NCI-H345 (cell line): ENCODE measurements around the gene CENPC.

Source experiments
- DNase-seq: peaks from one replicate; lab custom pipeline; 2025; lab: John Stamatoyannopoulos, UW

The CENPC gene, protein sequence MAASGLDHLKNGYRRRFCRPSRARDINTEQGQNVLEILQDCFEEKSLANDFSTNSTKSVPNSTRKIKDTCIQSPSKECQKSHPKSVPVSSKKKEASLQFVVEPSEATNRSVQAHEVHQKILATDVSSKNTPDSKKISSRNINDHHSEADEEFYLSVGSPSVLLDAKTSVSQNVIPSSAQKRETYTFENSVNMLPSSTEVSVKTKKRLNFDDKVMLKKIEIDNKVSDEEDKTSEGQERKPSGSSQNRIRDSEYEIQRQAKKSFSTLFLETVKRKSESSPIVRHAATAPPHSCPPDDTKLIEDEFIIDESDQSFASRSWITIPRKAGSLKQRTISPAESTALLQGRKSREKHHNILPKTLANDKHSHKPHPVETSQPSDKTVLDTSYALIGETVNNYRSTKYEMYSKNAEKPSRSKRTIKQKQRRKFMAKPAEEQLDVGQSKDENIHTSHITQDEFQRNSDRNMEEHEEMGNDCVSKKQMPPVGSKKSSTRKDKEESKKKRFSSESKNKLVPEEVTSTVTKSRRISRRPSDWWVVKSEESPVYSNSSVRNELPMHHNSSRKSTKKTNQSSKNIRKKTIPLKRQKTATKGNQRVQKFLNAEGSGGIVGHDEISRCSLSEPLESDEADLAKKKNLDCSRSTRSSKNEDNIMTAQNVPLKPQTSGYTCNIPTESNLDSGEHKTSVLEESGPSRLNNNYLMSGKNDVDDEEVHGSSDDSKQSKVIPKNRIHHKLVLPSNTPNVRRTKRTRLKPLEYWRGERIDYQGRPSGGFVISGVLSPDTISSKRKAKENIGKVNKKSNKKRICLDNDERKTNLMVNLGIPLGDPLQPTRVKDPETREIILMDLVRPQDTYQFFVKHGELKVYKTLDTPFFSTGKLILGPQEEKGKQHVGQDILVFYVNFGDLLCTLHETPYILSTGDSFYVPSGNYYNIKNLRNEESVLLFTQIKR

GRCh38 chr4:67545199-67546003, at the start of gene CENPC:
CENPC (minus strand) TSS chr4:67545503; CDS start chr4:67545355, 148 bp downstream.
- DNase-seq, result peak; percentile 95

DNA sequence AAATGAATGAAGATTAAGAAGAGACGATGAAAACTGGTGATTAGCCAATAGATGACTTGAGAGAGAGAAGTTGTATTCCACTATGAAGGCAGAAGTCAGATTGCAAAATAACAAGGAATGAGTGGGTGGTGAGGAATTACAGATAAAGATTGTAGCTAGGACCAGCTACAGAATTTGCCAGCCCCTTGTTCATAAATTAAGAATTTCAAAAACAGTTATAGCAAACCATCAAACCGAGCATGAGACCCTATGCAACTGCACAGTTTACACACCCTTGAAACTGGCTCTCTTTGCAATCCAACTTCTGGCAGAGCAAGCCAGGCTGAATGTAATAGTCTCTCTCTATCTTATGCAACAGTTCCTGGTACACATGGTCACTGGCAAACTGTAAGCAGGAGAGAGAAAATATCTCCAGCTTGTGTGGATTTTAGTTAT, 48.5 kb upstream of the CENPC start:
- DNase-seq, result no peak

DNA sequence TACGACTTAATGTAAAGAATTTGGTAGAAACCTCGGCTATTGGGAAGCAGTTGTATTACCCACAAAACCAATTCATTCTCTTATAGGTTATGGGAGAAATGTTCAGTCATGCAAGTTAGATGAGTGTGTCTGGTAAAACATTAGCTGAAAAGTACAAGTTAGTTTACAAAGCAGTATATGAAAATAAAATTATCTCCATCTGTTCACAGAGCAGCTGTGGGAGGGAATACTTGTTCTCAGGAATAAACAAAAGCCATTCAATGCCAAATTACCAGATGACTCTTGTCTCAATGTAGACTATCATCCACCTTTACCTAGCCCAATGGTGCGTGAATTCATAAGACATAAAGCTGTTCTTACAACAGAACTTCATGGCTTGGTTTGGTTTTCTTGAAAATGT, 41.9 kb upstream of the CENPC start:
- no peak for DNase-seq

GRCh38 chr4:67584496-67584895, 39.2 kb upstream of the CENPC start:
- no peak for DNase-seq

DNA sequence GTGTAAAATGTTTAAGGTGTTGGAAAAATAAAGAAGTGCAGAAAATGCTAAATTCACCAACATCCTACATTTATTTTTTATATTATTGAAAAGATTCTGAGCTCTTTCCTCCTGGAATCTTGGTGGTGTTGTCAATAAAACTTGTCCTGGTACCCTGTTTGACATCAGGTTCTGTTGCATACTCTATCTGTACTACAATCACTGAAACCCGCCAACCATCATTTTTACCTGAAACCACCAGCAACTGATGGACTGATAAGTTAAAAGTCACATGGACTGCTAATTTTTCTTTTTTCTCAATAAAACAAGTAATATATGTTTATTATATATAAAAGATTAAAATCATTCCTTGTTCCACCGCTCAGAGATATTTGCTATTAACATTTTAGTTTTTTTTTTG, 36.6 kb upstream of the CENPC start:
- DNase-seq, result no peak

DNA sequence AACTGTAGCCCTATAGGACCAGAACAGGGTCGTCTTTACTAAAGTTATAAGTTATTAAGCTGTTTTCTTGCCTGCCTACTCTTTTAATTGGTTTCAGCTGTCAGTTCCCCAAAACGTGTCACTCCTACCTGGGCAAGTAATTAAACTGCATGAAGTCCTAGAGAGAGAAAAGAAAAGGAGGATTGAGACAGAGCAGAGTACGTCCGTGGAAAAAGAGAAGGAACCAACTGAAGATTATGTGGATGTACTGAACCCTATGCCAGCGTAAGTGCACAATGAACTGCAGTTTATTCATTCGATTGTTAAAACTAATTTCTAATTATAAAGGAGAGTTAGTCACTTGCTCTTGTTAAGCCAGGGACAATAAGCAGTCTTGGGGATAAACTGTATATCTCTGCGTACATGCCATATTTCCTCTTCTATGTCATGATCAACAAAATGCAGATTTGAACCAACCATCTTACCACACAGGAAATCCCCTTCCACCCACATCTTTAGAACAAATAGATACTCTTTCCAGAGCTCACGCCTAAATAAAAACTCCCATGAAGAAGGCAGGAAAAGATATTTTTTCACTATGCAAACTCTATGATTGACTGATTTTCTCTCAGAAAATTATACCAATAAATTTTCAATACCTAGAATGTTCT, 36.0 kb upstream of the CENPC start:
- no peak for DNase-seq

DNA sequence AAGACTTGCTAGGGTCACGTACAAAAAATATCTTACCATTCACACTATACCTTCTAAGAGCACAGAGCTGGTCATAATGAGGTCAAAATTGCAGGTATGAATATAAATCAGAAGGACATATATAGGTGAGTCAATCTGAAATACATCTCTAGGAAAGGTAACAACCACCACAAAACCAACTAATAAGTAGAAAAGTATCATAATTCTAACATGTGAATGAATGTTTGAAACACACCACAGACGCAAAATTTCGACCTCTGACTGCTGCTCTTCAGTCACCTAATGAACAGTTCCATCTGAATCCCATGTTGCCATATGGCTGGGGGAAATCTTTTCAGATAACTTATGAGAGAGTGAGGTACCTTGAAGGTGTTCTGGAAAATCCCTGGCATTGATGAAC, 35.3 kb upstream of the CENPC start:
- DNase-seq, result no peak

GRCh38 chr4:67576538-67576937, 31.2 kb upstream of the CENPC start:
- no peak for DNase-seq

- DNase-seq, result no peak
These were observed 30.8 kb upstream of the CENPC start for GRCh38 chr4:67576059-67576466.

DNA sequence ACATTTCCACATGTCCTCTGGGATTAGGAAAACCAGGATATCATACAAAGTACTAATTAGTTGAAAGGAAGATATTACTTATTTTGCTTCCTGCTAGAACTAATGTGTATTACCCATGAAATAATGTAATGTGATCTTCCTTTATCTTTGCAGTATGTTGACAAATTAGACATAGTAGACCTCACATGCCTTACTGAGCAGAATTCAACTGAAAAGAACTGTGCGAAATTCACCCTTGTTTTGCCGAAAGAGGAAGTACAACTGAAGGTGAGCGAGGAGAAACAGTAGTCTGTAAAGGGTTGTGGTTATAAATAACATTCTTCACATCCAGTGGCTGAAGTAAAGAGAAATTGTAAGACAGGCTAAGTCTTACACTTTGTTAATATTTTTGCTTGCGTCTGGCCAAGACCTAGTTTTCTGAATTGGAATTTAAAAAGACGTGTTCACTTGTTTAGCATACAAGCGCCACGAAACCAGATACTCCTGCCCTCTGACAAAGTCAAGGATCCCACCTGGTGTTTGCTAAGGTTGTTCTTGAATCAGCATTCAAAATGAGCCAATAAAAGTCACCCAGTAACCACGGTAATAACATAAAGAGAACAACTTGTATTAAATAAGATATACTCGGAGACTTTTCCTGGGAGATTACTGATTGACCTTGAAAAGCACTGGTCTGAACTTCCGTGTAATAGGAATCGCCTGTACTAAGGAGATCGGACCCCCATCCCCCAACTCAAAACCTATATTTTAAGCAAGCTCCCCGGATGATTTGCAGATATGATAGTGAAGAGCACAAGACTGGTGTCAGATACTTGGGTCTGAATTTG, 30.1 kb upstream of the CENPC start:
- DNase-seq, result no peak

- DNase-seq, result no peak
These were observed 27.9 kb upstream of the CENPC start for GRCh38 chr4:67573193-67573592.

- DNase-seq, result no peak
These were observed 26.7 kb upstream of the CENPC start for GRCh38 chr4:67571975-67572374.

DNA sequence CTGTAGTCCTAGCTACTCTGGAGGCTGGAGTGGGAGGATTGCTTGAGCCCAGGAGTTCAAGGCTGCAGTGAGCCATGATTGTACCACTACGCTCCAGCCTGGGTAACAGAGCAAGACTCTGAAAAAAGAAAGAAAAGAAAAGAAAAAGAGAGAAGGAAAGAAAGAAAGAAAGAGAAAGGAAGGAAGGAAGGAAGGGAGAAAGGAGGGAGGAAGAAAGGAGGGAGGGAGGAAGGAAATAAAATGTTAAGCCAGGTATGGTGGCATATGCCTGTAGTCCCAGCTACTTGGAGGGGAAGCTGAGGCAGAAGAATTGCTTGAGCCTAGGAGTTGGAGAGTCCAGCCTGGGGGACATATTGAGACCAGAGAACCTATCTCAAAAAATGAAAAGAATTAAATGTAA, 25.2 kb upstream of the CENPC start:
- no peak for DNase-seq

DNA sequence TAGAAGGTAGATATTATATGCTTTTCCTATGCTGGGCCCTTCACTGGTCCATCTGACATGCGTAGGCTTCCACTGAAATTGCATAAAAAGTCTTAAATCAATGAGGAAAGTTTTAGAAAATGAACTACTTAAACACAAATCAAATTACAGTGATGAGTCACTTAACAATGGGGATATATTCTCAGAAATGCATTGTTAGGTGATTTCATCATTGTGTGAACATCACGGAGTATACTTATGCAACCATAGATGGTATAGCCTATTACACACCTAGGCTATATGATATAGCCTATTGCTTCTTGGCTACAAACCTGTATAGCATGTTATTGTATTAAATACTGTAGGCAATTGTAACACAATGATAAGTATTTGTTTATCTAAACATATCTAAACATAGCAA, 23.5 kb upstream of the CENPC start:
- DNase-seq, result no peak

DNA sequence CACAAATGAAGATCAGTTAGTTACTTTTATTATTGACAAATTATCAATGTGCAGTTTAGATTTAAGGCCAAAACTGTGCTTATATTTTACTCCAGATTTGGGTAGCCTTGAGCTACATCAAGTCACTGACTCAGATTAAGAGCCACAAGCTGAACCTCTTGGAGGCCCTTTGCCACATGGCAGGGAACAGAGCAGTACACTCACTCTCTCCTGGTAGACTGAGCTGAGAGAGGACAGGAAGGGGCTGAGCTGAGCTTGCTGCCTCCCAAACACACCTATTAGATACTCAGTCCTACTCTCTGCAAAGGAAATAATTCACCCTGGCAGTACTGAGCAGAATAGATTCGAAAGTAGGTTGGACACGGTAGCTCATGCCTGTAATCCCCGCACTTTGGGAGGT, 21.0 kb upstream of the CENPC start:
- DNase-seq, result no peak

DNA sequence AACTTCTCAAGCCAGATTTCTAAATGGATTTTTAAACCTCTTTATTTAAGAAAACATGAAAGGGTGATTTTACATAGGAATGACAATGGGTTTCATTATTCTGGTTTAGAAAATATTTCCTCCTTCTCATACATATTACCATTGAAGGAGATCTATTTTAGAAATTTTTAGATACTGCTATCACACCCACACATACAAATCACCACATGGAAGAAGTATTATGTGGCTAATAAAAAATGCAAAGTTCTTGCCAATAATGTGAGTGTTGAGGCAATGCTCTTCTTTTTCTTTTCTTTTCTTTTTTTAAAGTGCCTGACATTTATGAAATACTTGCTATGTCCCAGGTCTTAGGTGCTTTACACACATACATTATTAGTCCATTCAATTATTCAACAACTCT, 20.0 kb upstream of the CENPC start:
- no peak for DNase-seq

GRCh38 chr4:67558493-67558892, 13.2 kb upstream of the CENPC start, which contains the start of gene STAP1:
STAP1 (plus strand) TSS chr4:67558727; CDS start chr4:67558810, 83 bp downstream.
- no peak for DNase-seq

DNA sequence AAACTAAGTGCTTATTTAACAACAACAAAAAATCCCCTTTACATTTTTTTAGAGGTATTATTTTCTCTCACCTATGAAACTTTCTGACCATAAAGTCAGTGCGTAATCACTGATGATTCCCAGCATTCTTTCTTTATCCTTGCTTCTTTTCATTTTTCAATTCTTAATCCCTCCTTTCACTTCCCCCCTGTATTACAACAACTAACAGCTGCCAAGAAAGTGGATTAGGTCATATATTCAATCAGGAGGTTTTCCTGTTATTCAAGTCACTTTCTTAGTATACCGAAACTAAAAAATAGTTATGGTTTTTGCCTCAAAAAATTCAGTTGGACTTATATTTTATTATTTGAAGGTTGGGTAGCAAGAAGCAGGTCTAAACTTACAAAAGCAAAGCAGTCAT, 11.1 kb upstream of the CENPC start:
- DNase-seq, result no peak

DNA sequence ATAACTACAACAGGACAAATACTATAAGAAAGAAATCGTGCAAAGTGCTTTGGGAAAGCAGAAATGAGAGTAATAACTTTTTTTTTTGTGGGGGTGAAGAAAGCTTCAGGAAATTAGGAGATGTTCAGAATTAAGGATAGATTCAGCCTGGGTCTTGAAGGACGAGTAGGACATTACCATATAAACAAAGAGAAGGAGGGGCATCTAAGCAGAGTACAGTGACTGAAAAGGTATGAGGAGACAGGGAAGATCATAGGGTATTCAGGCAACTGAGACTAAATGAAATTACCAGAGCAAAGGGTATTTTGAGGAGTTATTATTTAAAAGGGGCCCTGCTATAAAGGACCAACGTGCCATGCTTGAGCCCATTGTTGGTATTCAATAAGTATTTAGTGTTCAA, 10.1 kb upstream of the CENPC start:
- DNase-seq, result no peak

DNA sequence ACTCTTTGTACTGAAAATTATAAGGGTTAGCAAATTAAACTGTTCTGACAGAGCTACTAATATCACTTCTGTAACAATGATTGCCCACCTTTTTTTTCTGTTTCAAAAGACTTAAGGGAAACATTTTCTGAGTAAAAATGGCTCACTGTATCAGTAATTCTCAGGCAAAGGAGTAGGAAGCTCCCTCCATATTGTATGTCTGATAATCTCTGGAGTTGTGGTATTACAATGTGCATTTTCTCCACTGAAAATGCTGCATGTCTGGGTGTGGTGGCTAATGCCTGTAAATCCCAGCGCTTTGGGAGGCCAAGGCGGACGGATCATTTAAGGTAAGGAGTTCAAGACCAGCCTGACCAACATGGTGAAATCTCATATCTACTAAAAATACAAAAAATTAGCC, 8.8 kb upstream of the CENPC start:
- no peak for DNase-seq
